H4 (cell line): ENCODE measurements around the gene UPK2. TPM values are rescaled to one million over a fixed set of nuclear protein-coding genes. Genes with fewer than 3 reads are reported as not detected.
"Not testable (repeated sequence)": the region's sequence is repeated elsewhere in the genome, so short reads cannot be mapped to it uniquely, and the experiment has no call there.

Experiments used
- DNase-seq: peaks from one replicate; pipeline ENCODE4 v3.0.0-alpha.2; 2015; ENCODE audit warnings: low spot score
- total RNA-seq: library from RNA; depleted of rRNA; stranded (reverse); fragments of >200 nt; shearing (Covaris generic); gene quantifications from 2 replicates; pipeline ENCODE4 v1.2.3, GENCODE V29; 2014; rRNA removed

Gene UPK2
- total RNA-seq, 1 experiment from 2014 or later = not detected

GRCh38 chr11:118988280-118988679, 32.2 kb downstream of the UPK2 start:
- no peak for DNase-seq

GRCh38 chr11:118991486-118992038, 35.5 kb downstream of the UPK2 start:
- not testable (repeated sequence) for DNase-seq

- DNase-seq = no peak
These were observed 41.0 kb downstream of the UPK2 start for GRCh38 chr11:118996926-118997626.

GRCh38 chr11:118997627-118998387, 41.7 kb downstream of the UPK2 start, which contains the start of gene CENATAC:
Gene CENATAC, plus strand, starts transcription at chr11:118998138. Its CDS starts 60 bp downstream, at chr11:118998198.
- peak; percentile 68 for DNase-seq

GRCh38 chr11:118998388-118998717, 42.3 kb downstream of the UPK2 start:
- no peak for DNase-seq

- peak; percentile 51 for DNase-seq
These were observed 42.7 kb downstream of the UPK2 start for GRCh38 chr11:118998822-118999221.

GRCh38 chr11:119000906-119001305, 44.8 kb downstream of the UPK2 start:
- DNase-seq = no peak

GRCh38 chr11:119006656-119007055, 50.6 kb downstream of the UPK2 start:
- DNase-seq = no peak

Other genes starting within 250 kb of the UPK2 start
- 60.1 and 67.0 TPM in 2 replicates for gene DDX6, start 165.1 kb upstream of the UPK2 start, total RNA-seq
- not detected in 2 replicates for gene CXCR5, start 72.4 kb upstream of the UPK2 start, total RNA-seq
- 3.3 and 7.5 TPM in 2 replicates for gene BCL9L, start 30.4 kb upstream of the UPK2 start, total RNA-seq
- not detected in 2 replicates for gene FOXR1, start 15.5 kb downstream of the UPK2 start, total RNA-seq
- 11.9 and 14.4 TPM in 2 replicates for gene CENATAC, start 41.8 kb downstream of the UPK2 start, total RNA-seq
- gene RPS25, start 62.0 kb downstream of the UPK2 start, total RNA-seq = 3,227 and 3,660 TPM in 2 replicates
- gene TRAPPC4, start 62.5 kb downstream of the UPK2 start, total RNA-seq = 118 and 134 TPM in 2 replicates
- gene SLC37A4, start 74.6 kb downstream of the UPK2 start, total RNA-seq = 21.7 and 26.6 TPM in 2 replicates
- gene HYOU1, start 100.9 kb downstream of the UPK2 start, total RNA-seq = 134 and 143 TPM in 2 replicates
- 13.8 and 19.2 TPM in 2 replicates for gene VPS11, start 111.5 kb downstream of the UPK2 start, total RNA-seq
- 6.2 and 16.4 TPM in 2 replicates for gene HMBS, start 128.6 kb downstream of the UPK2 start, total RNA-seq
- gene DPAGT1, start 145.6 kb downstream of the UPK2 start, total RNA-seq = 25.0 and 43.7 TPM in 2 replicates
- 2.3 and 5.1 TPM in 2 replicates for gene C2CD2L, start 151.0 kb downstream of the UPK2 start, total RNA-seq
- gene HINFP, start 165.3 kb downstream of the UPK2 start, total RNA-seq = 6.1 and 7.2 TPM in 2 replicates
- gene ABCG4, start 192.8 kb downstream of the UPK2 start, total RNA-seq = 0.25 TPM in 1 of 2 replicates, not detected in the other
- 14.3 and 14.7 TPM in 2 replicates for gene NLRX1, start 212.4 kb downstream of the UPK2 start, total RNA-seq
- gene NHERF4, start 229.2 kb downstream of the UPK2 start, total RNA-seq = not detected in 2 replicates